Muscle layer of duodenum (tissue), 2 donors: ENCODE results near the gene GCKR.

Experiments
- H3K27ac ChIP-seq: one replicate; pipeline ENCODE4 v1.7.0; 2013; ENCODE audit warnings: mild to moderate bottlenecking, low read length
- H3K27me3 ChIP-seq: one replicate; pipeline ENCODE4 v1.7.0; 2013; ENCODE audit warnings: low read depth, mild to moderate bottlenecking, control low read depth, low read length
- H3K36me3 ChIP-seq, 2 donors: one replicate each; pipeline ENCODE4 v1.7.0; 2013; ENCODE audit warnings: low read length in 2 of 2, control low read depth in 1 of 2, mild to moderate bottlenecking in 1 of 2; ENCODE audit not compliant: insufficient read depth in 2 of 2, control insufficient read depth in 1 of 2
- H3K4me1 ChIP-seq, 2 donors: one replicate each; pipeline ENCODE4 v1.7.0; 2013; ENCODE audit warnings: low read length in 2 of 2, mild to moderate bottlenecking in 2 of 2, control low read depth in 1 of 2, moderate library complexity in 1 of 2; ENCODE audit not compliant: insufficient read depth in 2 of 2, control insufficient read depth in 1 of 2
- H3K4me3 ChIP-seq, 2 donors: one replicate each; pipeline ENCODE4 v1.7.0; 2013; ENCODE audit warnings: low read length in 2 of 2, low read depth in 1 of 2, mild to moderate bottlenecking in 1 of 2
- H3K9me3 ChIP-seq, 2 donors: one replicate each; pipeline ENCODE4 v1.7.0; 2013; ENCODE audit warnings: low read length in 2 of 2, control low read depth in 1 of 2, mild to moderate bottlenecking in 1 of 2; ENCODE audit not compliant: control insufficient read depth in 1 of 2
- donor health status: healthy.

GCKR gene, protein sequence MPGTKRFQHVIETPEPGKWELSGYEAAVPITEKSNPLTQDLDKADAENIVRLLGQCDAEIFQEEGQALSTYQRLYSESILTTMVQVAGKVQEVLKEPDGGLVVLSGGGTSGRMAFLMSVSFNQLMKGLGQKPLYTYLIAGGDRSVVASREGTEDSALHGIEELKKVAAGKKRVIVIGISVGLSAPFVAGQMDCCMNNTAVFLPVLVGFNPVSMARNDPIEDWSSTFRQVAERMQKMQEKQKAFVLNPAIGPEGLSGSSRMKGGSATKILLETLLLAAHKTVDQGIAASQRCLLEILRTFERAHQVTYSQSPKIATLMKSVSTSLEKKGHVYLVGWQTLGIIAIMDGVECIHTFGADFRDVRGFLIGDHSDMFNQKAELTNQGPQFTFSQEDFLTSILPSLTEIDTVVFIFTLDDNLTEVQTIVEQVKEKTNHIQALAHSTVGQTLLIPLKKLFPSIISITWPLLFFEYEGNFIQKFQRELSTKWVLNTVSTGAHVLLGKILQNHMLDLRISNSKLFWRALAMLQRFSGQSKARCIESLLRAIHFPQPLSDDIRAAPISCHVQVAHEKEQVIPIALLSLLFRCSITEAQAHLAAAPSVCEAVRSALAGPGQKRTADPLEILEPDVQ

DNA sequence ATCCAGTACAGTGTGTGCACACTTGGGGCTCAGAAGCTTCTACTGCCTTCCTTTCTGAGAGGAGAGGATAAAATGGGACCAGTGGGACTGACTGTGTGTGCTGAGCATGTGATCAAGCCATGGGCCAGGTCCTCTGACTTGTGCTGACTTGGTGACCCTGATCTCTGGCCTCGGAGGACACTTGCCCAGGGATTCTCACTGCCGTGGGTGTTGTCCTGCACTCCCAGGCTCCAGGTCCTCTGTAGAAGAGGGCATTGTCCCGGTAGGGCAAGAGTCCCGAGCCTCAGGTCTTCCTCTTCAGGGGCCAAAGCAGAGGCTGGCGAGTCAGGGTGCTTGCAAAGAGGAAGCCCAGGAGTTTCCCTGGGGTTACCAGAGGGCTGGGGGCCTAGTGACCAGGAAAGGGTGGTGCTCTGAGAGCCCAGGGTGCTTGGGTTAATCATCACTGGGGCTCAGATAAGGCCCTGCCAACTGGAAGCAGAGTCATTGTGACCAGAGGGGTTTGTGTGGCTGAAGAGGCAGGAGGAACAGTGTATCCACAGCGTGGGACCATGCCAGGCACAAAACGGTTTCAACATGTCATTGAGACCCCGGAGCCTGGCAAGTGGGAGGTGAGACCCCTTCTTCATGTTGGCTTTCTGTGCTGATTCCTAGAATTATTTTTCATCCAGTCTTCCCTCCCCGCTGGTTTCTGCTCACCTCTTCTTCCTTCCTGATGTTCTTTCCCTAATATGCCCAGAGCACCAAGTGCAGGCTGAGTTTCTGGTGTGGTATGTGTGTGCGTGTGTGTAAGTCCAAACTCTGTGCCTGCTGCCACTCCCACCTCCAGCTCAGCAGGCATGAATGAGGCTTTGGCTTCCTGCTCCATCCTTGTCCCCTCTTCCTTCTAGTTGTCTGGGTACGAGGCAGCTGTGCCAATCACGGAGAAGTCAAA lies at the start of gene GCKR:
Gene GCKR (plus strand): TSS at position 483 of the 931 bp plus-strand sequence. CDS start 66 bp downstream, at position 549.
- peaks cover 0 to 3% of the 10 kb centered on the region in 2 donors for H3K36me3 ChIP-seq
- no peaks in the 10 kb centered on the region for H3K27me3 ChIP-seq
- H3K4me1 ChIP-seq: no peaks in the 10 kb centered on the region
- no peaks in the 10 kb centered on the region for H3K9me3 ChIP-seq
- no peak within 1 kb of the TSS for H3K27ac ChIP-seq
- H3K4me3 ChIP-seq: no peak within 1 kb of the TSS

DNA sequence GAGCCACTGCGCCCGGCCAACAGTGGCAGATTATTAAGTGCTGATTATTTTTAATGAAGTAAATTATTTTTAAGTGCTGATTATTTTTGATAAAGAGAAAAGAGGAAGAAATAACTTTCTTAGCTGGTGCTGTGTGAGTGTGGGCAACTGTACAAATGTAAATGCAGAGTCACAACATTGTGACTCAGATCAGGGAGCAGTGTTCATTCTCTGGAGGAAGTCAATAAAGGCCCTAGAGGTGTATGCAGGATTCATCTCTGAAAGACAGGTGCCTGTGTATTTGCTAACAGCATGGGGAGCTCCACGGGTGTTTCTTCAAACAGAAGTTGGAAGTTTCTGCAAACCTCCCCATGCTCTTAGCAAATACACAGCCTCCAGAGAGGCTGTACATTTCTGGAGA lies 48.3 kb upstream of the GCKR start:
- H3K27me3 ChIP-seq: no peaks in the 10 kb centered on the region
- peaks cover 32 to 52% of the 10 kb centered on the region in 2 donors for H3K36me3 ChIP-seq
- H3K9me3 ChIP-seq: no peaks in the 10 kb centered on the region
- no peak overlapping the region for H3K4me3 ChIP-seq
- no peak overlapping the region for H3K27ac ChIP-seq
- H3K4me1 ChIP-seq: no peaks in the 10 kb centered on the region

DNA sequence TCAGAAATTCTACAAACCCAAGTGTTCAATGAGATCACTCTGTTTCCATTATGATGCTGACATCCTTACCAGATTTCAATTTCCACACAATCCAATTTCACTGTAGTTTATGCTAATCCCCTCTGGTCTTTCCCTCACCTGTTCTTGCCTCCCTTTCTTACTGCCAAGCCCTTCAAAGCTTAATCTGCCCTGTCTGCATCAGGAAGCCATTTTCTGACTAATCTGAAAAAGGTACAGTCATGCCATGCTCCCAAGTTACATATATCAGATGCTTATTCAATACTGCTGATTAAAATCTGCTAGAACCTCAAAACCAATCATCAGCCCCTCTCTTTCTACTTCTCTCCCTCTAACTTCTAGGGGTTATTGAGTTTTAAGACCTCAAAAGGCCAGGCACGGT lies 45.5 kb upstream of the GCKR start:
- no peaks in the 10 kb centered on the region for H3K9me3 ChIP-seq
- no peak overlapping the region for H3K4me3 ChIP-seq
- H3K36me3 ChIP-seq: peaks cover 49 to 72% of the 10 kb centered on the region in 2 donors
- no peaks in the 10 kb centered on the region for H3K4me1 ChIP-seq
- H3K27ac ChIP-seq: no peak overlapping the region
- H3K27me3 ChIP-seq: no peaks in the 10 kb centered on the region

DNA sequence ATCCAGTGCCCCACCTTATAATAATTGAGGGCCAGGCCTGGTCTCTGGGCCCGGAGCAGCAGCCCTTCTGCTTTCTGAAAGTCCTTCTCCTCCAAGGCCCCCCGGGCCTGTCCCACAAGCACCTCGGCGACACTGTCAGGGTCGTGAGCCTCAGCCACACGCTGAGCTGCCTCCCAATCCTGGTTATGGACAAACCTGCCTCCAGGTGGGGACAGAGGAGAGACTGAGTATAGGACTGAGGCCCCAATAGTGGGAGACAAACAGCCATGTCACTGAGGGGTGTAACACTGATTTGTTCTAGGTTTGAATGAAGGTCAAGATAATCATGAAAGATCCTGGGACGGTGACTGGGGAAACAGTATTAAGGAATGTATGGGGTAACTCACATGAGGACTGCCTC lies 42.7 kb upstream of the GCKR start:
- Histone ChIP-seq H3K27me3 (no peaks in the 10 kb centered on the region), H3K36me3 (peaks cover 49 to 82% of the 10 kb centered on the region in 2 donors)

DNA sequence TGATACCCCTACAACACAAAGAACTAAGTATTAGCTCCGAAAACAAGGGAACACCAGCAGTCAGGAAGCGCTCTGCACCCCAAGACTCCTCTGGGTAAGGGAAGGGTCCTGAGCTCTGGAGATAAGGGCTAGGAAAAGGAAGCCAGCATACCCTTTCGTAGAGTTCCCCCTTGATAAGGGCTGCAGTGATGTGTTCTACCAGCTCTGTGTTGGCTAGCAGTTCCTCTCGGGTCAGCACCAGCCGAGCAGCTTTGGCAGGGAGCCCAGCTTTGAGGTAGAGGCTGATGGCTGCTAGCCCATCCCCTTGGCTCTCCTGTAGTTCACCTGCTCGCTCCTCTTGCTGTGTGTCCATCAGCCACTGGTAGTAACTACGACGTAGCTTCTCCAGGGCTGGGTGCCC lies 35.5 kb upstream of the GCKR start:
- Histone ChIP-seq H3K4me1 (no peaks in the 10 kb centered on the region), H3K9me3 (no peaks in the 10 kb centered on the region), H3K27ac (no peak overlapping the region), H3K27me3 (no peaks in the 10 kb centered on the region), H3K4me3 (no peak overlapping the region), H3K36me3 (peaks cover 32 to 61% of the 10 kb centered on the region in 2 donors)

More for the DNA sequence above, 42.7 kb upstream of the GCKR start:
- H3K27ac ChIP-seq: no peak overlapping the region
- no peaks in the 10 kb centered on the region for H3K9me3 ChIP-seq
- H3K4me3 ChIP-seq: no peak overlapping the region
- no peaks in the 10 kb centered on the region for H3K4me1 ChIP-seq

DNA sequence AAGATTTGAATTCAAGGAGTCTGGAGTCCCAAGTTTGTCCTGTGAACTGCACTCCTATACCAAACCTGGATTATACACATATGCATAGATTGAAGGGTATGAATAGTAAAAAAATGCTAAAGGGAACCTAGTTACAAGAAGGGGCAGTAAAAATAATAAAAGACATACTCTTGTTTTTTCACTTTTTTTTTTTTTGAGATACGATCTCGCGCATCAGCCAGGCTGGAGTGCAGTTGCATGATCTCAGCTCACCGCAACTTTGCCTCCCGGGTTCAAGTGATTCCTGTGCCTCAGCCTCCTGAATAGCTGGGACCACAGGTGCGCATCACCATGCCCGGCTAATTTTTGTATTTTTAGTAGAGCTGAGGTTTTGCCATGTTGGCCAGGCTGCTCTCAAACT lies 32.2 kb upstream of the GCKR start:
- H3K4me3 ChIP-seq: no peak overlapping the region
- H3K36me3 ChIP-seq: peaks cover 21 to 29% of the 10 kb centered on the region in 2 donors
- H3K27me3 ChIP-seq: no peaks in the 10 kb centered on the region
- no peaks in the 10 kb centered on the region for H3K9me3 ChIP-seq
- H3K27ac ChIP-seq: no peak overlapping the region
- H3K4me1 ChIP-seq: no peaks in the 10 kb centered on the region

DNA sequence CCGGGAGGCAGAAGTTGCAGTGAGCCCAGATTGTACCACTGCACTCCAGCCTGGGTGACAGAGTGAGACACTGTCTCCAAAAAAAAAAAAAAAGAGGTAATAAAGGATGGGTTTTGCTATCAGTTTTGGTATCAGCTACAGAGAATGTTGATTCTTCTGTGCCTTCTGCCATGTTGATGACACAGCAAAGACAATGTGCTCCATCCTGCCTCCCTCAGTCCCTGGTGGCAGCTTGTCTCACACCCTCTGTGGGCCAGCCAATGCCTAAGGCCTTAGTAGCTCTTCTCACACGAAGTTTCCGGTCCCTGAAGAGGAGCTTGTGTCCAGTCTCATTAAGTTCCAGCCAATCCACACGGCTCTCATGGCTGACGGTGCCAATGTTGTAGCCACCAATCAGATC lies 24.7 kb upstream of the GCKR start:
- Histone ChIP-seq H3K4me3 (no peak overlapping the region), H3K27ac (no peak overlapping the region), H3K9me3 (no peaks in the 10 kb centered on the region), H3K4me1 (no peaks in the 10 kb centered on the region), H3K27me3 (no peaks in the 10 kb centered on the region), H3K36me3 (peaks cover 22 to 36% of the 10 kb centered on the region in 2 donors)

DNA sequence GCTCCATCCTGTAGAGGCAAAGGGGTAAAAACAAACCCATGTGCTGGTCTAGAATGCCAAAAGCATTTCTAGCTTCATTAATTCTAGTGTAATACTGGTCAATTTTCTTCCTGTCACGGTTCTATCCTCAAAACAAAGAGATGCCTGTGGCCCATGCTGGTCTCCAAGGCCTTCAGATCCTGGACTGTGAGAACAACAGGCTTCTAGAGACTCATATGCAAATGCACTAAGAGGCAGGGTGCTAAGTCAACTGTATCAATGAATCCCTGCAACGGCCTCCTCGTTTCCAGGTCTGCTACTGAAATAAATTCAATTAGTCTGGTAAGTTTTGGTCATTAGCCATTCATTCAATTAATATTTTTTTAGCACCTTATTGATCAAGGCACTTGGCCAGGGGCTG lies 11.1 kb upstream of the GCKR start:
- H3K36me3 ChIP-seq: peaks cover 17 to 40% of the 10 kb centered on the region in 2 donors
- H3K9me3 ChIP-seq: no peaks in the 10 kb centered on the region
- H3K27ac ChIP-seq: no peak overlapping the region
- H3K4me1 ChIP-seq: peaks cover 3 to 10% of the 10 kb centered on the region in 2 donors
- H3K27me3 ChIP-seq: no peaks in the 10 kb centered on the region
- no peak overlapping the region for H3K4me3 ChIP-seq

DNA sequence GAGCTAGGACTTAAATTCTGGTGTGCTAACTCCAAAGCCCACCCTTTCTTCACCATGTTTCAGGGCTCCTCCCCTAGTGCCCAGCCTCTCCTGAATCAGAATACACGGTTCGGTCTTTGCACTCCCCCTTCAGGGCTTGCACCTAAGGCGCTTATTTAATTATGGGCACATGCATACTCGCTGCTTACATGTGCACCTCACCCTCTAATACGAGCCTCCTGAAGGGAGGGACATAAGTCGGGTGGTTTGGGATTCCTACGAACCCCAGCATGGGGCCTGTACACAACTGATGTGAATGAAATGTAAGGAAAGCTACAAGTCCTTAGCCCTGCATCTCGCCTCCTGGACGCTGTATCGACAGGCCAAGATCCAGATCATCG lies 7.5 kb upstream of the GCKR start:
- Histone ChIP-seq H3K27me3 (no peaks in the 10 kb centered on the region), H3K27ac (peak overlapping the region; percentile 4), H3K4me3 (peak overlapping the region; percentile 80 to 91), H3K9me3 (no peaks in the 10 kb centered on the region), H3K4me1 (peaks cover 3 to 10% of the 10 kb centered on the region in 2 donors), H3K36me3 (peaks cover 0 to 20% of the 10 kb centered on the region in 2 donors)

DNA sequence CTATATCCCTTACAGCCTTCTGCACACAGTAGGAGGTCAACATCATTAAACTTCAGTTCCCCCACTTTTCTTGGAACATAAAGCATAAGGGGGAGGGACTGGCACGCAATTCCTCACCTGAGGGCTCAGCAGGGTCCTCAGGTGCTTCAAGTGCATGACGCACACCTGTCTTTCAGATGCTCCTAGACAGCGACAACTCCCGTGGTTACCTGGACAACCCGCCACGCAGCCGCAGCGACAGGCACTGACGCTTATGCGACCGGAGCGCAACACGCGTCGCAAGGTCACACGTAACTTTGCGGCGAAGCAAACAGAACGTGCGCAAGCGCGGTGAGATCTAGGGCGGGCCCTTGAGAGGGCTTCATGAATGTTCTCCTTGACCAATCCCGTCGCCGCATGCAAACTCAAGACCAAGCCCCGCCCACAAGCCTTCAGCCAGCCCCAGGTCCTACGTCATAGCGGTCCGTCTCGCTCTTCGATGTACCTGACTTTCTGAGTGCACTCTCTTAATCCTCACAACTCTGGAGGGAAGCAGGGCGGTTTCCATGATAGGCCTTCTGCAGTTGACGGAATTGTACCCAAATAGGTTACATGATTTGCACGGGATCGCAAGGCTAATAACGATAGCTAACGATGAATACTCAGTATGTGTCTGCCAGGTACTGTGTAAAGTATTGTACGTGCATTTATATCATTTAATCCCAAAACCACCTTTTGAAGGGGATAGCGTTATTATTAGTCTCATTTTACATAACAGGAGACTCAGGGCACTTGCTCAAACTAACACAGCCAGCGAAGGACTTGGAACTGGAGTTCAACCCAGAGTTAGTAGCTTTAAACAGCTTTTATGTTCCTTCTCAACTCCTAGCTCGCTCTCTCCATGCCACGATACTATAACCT lies 6.9 kb upstream of the GCKR start, which contains the start of gene IFT172:
Gene IFT172 (minus strand): TSS at position 246 of the 900 bp plus-strand sequence. CDS start 90 bp downstream, at position 156.
- no peaks in the 10 kb centered on the region for H3K9me3 ChIP-seq
- H3K36me3 ChIP-seq: peaks cover 0 to 15% of the 10 kb centered on the region in 2 donors
- H3K4me1 ChIP-seq: peaks cover 3 to 10% of the 10 kb centered on the region in 2 donors
- peak within 1 kb of the TSS; percentile 80 to 91 for H3K4me3 ChIP-seq
- peak within 1 kb of the TSS; percentile 73 for H3K27ac ChIP-seq
- no peaks in the 10 kb centered on the region for H3K27me3 ChIP-seq
